Activated naive CD8-positive, alpha-beta T cell (primary cell): ENCODE measurements around the gene TCEANC2.
A peak's percentile ranks its signal among the peaks of the same experiment; 100 is the strongest.

Source experiments
- H3K27ac Mint-ChIP-seq: one replicate; pipeline ENCODE4 v1.8.0; 2021; ENCODE audit warnings: mixed read lengths
- H3K27me3 Mint-ChIP-seq: one replicate; pipeline ENCODE4 v1.8.0; 2021; ENCODE audit warnings: mixed read lengths
- H3K36me3 Mint-ChIP-seq: one replicate; pipeline ENCODE4 v1.8.0; 2021; ENCODE audit warnings: mixed read lengths
- H3K4me1 Mint-ChIP-seq: one replicate; pipeline ENCODE4 v1.8.0; 2021; ENCODE audit warnings: low read depth, mixed read lengths
- H3K4me3 Mint-ChIP-seq: one replicate; pipeline ENCODE4 v1.8.0; 2021; ENCODE audit warnings: mild to moderate bottlenecking, mixed read lengths
- H3K9me3 Mint-ChIP-seq: one replicate; pipeline ENCODE4 v1.8.0; 2021; ENCODE audit warnings: low read depth, mixed read lengths

The TCEANC2 gene

DNA sequence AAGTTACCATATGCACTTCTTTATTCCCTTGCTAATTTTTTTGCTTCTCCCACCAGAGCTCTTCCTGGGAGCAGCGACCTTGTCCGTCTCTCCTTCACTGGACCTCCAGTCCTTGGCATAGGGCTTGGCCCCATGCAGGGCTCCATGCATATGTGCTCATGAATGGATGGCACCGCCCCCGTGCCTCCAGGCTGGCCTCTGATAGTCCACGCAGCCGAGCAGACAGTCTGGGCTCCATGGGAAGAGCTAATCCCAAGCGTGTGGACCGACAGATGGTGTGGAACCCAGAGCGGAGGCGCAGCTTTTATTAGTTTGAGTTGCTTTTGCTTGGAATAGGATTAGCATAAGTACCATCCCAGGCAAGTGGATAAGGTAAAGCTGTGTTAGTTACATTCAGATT is 57.6 kb downstream of the TCEANC2 start:
- peaks cover 5% of the 10 kb centered on the region for H3K36me3 Mint-ChIP-seq

DNA sequence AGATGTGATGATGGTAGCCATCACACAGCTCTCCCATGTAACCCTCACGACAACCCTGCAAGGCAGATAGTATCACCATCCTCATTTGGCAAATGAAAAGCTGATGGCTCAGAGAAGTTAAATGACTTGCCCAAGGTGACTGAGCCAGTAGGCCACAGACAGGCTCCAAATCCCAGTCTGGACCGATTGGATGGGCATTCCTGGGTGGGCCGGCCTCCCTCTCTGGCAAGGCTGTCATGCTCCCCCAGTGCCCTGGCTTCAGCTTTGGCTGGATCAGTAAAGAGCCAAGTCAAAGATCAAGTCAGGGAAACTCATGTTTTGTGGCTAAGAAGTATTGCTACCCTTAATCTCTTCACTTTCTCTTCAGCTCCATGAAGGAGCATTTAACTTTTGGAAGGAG is 58.2 kb downstream of the TCEANC2 start:
- no peaks in the 10 kb centered on the region for H3K4me1 Mint-ChIP-seq
- H3K4me3 Mint-ChIP-seq = no peak overlapping the region
- no peak overlapping the region for H3K27ac Mint-ChIP-seq
- no peaks in the 10 kb centered on the region for H3K9me3 Mint-ChIP-seq
- no peaks in the 10 kb centered on the region for H3K27me3 Mint-ChIP-seq
- H3K36me3 Mint-ChIP-seq = peaks cover 5% of the 10 kb centered on the region

More for the DNA sequence above, 57.6 kb downstream of the TCEANC2 start:
- Mint-ChIP-seq H3K9me3 (no peaks in the 10 kb centered on the region), H3K4me3 (no peak overlapping the region), H3K27ac (no peak overlapping the region), H3K27me3 (no peaks in the 10 kb centered on the region), H3K4me1 (no peaks in the 10 kb centered on the region)

DNA sequence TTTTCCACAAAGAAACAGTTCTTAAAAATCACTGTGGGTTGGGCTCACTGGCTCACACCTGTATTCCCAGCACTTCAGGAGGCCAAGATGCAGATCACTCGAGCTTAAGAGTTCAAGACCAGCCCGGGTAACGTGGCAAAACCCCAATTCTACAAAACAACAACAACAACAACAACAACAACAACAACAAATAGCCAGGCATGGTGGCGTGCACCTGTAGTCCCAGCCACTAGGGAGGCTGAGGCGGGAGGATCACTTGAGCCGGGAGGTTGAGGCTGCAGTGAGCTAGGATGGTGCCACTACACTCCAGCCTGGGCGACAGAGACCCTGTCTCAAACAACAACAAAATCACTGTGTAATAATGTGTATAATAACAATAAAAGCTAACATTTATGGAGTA is 58.6 kb downstream of the TCEANC2 start:
- H3K27ac Mint-ChIP-seq = no peak overlapping the region
- no peak overlapping the region for H3K4me3 Mint-ChIP-seq
- no peaks in the 10 kb centered on the region for H3K27me3 Mint-ChIP-seq
- H3K36me3 Mint-ChIP-seq = peaks cover 5% of the 10 kb centered on the region
- H3K9me3 Mint-ChIP-seq = no peaks in the 10 kb centered on the region
- no peaks in the 10 kb centered on the region for H3K4me1 Mint-ChIP-seq

DNA sequence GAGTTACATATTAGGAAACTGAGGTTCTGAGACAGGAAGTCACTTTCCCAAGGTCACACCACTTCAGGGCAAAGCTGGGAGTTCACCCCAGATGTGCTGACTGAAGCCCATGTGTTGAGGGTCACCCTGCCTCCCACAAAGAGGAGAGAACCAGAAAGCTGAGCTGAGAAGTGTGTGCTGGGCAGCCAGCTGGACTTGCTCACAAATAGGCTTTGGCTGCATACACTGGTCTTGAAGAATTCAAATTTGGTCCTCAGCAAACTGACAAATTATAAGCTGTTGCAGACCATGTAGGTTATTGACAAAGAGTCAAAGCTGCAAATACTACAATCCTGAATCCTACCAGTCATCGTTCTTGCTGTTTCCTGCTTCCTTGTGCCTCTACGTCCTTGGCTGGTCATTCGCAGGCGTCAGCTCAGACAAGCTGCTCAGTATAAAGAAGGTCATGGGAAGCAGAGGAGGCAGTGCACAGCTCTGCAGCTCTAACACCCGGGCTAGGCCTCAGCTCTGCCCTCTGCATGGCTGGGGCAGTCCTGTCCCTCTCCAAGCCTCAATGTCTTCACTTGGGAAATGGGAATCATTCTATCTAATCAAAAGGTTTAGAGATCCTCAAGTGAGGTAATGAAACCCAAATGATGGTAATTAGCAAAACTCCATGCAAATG is 59.4 kb downstream of the TCEANC2 start:
- no peaks in the 10 kb centered on the region for H3K27me3 Mint-ChIP-seq
- no peaks in the 10 kb centered on the region for H3K4me1 Mint-ChIP-seq
- H3K27ac Mint-ChIP-seq = no peak overlapping the region
- H3K4me3 Mint-ChIP-seq = no peak overlapping the region
- no peaks in the 10 kb centered on the region for H3K9me3 Mint-ChIP-seq
- peaks cover 5% of the 10 kb centered on the region for H3K36me3 Mint-ChIP-seq

DNA sequence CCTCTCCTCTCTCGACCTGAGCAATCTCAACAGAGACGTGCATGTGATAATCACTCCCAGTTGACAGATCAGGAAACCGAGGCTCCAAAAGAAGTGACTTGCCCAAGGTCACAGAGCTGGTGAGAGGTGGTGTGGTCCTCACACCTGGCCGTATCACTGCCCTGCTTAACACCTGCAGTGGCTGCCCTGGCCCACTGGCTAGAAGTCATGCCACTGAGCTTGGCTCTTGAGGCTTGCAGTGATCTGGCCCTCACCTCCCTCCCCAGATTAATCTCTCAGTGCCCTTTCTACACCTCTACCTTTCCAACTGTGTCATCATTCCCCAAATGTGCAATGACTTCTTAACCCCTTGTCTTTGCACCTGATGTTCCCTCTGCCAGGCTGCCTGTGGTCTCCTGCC is 60.6 kb downstream of the TCEANC2 start:
- Mint-ChIP-seq H3K27me3 (no peaks in the 10 kb centered on the region), H3K27ac (no peak overlapping the region), H3K4me3 (no peak overlapping the region), H3K4me1 (no peaks in the 10 kb centered on the region), H3K36me3 (peaks cover 5% of the 10 kb centered on the region), H3K9me3 (no peaks in the 10 kb centered on the region)

DNA sequence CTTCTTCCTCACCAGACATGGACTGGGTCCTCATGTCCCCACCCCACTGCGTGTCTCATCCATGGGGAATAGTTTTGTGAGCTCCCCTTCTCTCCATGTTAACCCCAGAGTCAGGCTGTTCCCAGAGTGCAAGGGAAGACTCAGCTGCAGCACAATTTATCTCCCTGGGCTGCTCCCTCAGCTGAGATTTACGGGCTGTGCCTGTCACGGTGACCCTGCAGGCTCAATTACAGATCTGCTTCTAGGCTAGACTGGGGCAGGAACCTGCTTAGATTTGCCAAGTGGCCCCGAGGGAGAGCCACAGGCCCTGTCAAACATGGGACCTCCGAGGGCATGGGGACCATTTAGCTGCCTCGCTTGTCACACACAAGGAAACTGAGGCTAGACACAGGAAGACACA is 61.5 kb downstream of the TCEANC2 start:
- Mint-ChIP-seq H3K4me1 (no peaks in the 10 kb centered on the region), H3K27ac (no peak overlapping the region), H3K9me3 (no peaks in the 10 kb centered on the region), H3K27me3 (no peaks in the 10 kb centered on the region), H3K36me3 (peaks cover 5% of the 10 kb centered on the region), H3K4me3 (no peak overlapping the region)

DNA sequence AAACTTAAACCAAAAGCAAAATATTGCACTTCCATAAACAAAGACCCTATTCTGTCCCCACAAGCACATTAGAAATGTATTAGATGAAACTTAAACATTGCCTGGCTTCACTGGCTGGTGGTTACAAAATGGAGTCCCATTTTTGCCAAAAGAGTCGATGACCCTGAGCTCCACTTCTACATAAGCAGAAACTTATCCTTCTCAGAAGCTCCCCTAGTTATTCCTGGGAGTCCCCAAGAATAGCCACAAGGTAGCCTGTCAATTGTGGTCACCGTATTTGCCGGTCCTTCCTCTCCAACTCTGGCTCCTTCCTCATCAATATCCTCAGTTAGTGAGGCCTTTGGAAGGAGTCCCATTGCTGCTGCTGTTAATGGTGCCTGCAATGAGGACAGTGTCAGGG is 62.1 kb downstream of the TCEANC2 start:
- H3K27me3 Mint-ChIP-seq = no peaks in the 10 kb centered on the region
- peaks cover 5% of the 10 kb centered on the region for H3K36me3 Mint-ChIP-seq
- no peaks in the 10 kb centered on the region for H3K4me1 Mint-ChIP-seq
- no peak overlapping the region for H3K27ac Mint-ChIP-seq
- no peaks in the 10 kb centered on the region for H3K9me3 Mint-ChIP-seq
- H3K4me3 Mint-ChIP-seq = no peak overlapping the region

DNA sequence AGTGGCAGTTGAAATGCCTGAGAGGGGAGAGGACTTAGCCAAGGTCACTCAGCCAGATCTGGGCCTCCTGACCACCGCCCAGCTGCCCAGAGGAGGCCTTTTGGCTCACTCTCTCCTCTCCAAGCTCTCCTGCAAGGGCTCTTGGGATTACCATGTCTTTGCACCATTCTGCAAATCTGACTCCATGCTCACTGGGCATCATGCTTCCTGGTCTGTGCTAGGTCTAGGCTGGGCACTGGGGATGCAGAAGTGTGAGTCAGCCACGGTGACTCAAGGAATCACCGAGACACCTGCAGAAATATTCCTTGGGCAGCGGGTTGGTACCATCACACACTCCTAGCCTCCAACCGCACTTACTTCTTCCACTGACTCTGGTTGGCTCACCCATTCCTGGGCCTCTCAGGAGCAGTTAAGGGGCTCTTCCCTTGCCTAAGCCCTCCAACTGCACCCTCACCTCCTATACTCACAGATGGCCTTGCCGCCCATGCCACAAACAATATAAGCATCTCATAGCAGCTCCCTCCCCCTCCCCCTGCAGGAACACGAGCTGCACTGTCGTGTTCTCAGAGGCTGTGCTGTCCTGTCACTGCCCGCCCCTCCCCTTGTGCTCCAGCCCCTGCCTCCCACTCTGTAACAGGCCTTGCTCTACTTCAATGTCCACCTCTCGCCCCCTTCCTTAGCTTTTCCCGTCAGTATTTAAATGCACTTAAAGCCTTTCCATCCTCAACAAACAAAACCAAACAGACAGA is 64.6 kb downstream of the TCEANC2 start:
- Mint-ChIP-seq H3K27me3 (no peaks in the 10 kb centered on the region), H3K27ac (no peak overlapping the region), H3K36me3 (no peaks in the 10 kb centered on the region), H3K4me3 (no peak overlapping the region), H3K9me3 (no peaks in the 10 kb centered on the region), H3K4me1 (peaks cover 9% of the 10 kb centered on the region)

DNA sequence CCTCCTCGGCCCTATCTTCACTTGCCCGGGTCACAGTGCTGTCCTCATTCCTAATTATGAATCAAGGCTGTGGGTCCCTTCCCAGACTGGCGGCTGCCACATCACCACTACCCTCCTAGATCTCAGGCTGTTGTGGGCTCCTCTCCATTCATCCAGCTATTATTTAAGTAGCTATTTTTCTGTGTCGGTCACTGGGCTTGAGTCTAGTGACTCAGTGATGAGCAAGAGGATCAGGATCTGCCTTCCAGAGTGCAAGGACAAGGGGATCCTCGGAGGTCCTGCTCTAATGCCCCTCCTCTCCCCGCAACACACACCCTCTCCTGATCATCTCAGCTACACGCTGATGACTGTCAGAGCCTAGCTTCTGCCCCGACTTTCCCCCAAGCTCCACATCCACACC is 65.3 kb downstream of the TCEANC2 start:
- Mint-ChIP-seq H3K27me3 (no peaks in the 10 kb centered on the region), H3K27ac (no peak overlapping the region), H3K9me3 (no peaks in the 10 kb centered on the region), H3K36me3 (no peaks in the 10 kb centered on the region), H3K4me1 (peaks cover 9% of the 10 kb centered on the region), H3K4me3 (no peak overlapping the region)

DNA sequence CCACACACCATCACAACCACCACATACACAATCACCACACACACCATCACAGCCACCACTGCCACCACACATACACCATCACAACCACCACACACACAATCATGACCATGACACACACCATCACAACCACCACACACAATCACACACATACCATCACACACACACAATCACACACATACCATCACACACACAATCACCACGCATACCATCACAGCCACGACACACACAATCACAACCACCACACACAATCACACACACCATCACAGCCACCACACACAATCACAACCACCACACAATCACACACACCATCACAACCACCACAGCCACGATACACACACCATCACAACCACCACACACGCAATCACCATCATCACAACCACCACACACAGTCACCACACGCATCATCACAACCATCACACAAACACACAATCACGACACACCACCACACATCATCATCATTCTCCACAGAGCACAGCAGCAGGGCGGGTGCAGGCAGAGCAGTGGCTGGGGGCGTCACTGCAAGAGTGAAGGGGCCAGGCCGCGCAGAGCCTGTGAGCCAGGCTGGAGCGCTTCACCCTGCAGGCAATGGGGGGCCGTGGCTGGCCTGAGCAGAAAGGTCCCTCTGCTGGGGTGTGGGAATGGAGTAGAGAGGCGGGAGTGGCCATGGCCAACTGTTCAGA is 66.8 kb downstream of the TCEANC2 start:
- Mint-ChIP-seq H3K4me3 (no peak overlapping the region), H3K27me3 (no peaks in the 10 kb centered on the region), H3K27ac (no peak overlapping the region), H3K36me3 (no peaks in the 10 kb centered on the region), H3K9me3 (no peaks in the 10 kb centered on the region), H3K4me1 (peaks cover 9% of the 10 kb centered on the region)

DNA sequence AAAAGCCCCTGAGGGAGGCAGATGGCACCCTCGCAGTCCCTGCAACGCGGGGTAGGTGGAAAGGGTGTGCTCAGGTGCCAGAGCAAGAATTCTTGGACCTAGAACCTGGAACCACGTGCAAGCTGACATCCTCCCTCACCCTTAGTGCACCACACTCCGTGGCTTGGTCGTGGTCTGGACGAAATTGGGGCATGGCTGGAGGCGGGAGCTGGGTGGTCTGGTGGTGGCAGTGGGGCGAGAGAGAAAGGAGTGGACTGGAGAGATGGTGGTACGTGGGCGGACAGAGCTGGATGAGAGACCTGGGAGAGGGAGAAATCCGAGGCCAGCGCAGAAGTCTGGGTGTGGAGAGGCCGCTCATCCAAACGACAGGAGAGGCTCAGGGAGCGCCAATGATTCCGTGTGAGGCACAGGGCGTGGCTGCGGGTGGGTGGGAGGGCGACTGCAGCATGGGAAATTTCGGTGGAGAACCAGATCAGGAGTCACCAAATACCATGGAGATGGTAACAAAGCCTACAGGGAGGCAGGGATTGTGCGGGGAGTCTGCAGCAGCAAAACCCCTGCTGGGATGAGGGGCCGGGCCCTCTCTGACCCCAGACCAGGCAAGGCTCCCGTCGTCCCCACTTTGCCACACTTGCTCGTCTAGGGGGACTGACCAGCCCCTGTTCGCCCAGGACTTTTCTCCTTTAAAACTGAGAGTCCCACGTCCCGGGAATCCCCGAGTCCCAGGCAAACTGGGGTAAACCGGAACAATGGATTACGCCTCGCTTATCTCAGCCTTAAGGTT is 67.5 kb downstream of the TCEANC2 start:
- Mint-ChIP-seq H3K36me3 (no peaks in the 10 kb centered on the region), H3K4me3 (no peak overlapping the region), H3K27ac (no peak overlapping the region), H3K27me3 (no peaks in the 10 kb centered on the region), H3K9me3 (no peaks in the 10 kb centered on the region), H3K4me1 (peaks cover 9% of the 10 kb centered on the region)

DNA sequence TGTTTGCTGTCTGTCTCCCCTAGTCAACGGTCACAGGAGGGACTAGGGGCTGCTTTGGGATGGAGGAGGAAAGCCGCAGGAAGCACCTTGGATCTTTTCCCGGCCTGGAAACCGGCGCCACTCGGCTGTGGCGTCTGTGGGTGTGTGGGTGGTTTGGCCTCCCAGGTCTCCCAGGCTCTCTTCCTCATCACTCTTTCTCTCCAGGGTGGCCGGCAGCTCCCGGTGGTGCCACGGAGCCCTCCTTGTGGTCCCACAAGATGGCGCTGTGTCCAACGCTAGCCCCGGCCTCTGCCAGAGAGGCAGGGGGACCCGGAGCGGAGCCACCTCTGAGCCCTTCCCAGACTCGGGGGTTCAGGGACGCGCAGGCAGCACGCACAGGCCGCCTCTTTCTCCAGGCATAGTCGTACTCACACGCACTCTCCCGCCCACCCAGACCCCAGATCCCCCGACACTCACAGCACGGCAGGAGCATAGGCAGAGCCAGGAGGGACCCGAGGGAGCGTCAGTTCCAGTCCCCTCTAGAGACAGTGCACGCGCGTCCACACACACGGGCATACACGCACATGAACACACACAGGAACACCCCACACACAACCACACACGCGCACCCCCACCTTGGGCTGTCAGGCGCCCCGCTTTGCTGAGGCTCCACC is 68.2 kb downstream of the TCEANC2 start:
- Mint-ChIP-seq H3K9me3 (no peaks in the 10 kb centered on the region), H3K27me3 (no peaks in the 10 kb centered on the region), H3K27ac (no peak overlapping the region), H3K4me1 (peaks cover 9% of the 10 kb centered on the region), H3K36me3 (no peaks in the 10 kb centered on the region), H3K4me3 (peak overlapping the region; percentile 67)

DNA sequence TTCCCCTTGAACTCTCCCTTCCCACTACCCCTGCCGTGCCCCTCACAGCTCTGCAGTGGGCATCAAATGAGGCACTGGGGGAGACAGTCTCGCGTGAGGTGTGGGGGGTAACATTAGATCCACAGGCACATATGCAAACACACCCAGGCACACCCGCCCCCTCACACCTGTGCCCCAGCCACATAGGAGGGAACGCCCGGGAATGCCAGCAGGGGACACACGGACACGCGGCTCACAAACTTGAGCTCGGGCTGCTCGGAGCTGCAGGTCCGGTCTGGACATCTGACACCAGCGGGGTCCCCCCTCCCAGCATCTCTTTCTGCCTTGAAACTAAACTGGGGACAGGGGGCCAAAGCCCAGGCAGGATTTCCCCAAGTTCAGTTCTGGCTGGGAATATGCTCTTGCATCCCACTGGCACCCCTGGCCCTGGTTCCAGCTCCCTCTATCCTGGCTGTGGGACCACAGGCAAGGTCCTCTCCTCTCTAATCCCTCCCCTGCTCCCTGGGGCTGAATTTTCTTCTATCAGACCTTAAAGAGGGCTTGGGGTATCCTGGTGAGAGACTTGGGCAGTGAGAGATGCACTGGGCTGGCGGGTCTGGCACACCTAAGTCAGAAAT is 68.8 kb downstream of the TCEANC2 start:
- peaks cover 9% of the 10 kb centered on the region for H3K4me1 Mint-ChIP-seq
- no peaks in the 10 kb centered on the region for H3K9me3 Mint-ChIP-seq
- H3K4me3 Mint-ChIP-seq = no peak overlapping the region
- H3K27ac Mint-ChIP-seq = no peak overlapping the region
- no peaks in the 10 kb centered on the region for H3K36me3 Mint-ChIP-seq
- no peaks in the 10 kb centered on the region for H3K27me3 Mint-ChIP-seq

DNA sequence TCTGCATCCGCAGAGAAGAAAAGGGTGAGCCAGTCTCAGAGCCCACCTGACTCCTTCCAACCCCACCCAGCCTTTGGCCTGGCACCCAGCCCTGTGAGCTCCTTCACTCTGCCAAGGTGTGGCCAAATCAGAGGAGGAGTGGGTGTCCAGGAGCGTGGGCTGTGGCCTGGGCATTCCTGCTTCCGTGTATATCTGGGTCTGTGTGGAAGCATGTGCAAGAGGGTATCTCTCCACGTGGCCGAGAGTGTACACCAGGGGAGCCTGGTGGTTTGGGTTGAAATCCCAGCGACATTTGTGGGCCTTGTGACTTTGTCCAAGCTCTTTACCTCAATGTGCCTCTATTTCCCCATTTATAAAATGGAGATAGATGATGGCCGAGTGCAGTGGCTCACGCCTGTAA is 69.6 kb downstream of the TCEANC2 start:
- Mint-ChIP-seq H3K4me1 (peaks cover 9% of the 10 kb centered on the region), H3K27me3 (no peaks in the 10 kb centered on the region), H3K4me3 (no peak overlapping the region), H3K27ac (no peak overlapping the region), H3K36me3 (no peaks in the 10 kb centered on the region), H3K9me3 (no peaks in the 10 kb centered on the region)
